A549 (cell line): ENCODE measurements around the gene TTC28. TPM values are rescaled to one million over a fixed set of nuclear protein-coding genes. Genes with fewer than 3 reads are reported as not detected.

ENCODE experiments used
- ATAC-seq, 2 experiments: fragments of 200-7000 bp in 1 of 2; fragments of >200 bp in 1 of 2; cut with Nextera tagmentation in 1 of 2; cut with Tn5 transposase in 1 of 2; 3 replicates each; pipeline versions ENCODE4 v1.8.0 to v1.9.1; 2018 to 2020; ENCODE audit warnings: mild to moderate bottlenecking in 1 of 2, moderate library complexity in 1 of 2
- CTCF ChIA-PET: fragments of 300-600 bp; sonication (Branson Sonifier 250); formaldehyde crosslinking; extraction: SDS; loops from one replicate; lab custom pipeline; 2021; ENCODE audit warnings: antibody characterized with exemption, inconsistent platforms; lab: Yijun Ruan, JAX
- POLR2A ChIA-PET: fragments of 350-600 bp; formaldehyde crosslinking; extraction: SDS; loops from one replicate; lab custom pipeline; 2021; ENCODE audit warnings: antibody characterized with exemption, inconsistent platforms; lab: Yijun Ruan, JAX
- DNase-seq, 2 experiments: peaks; one replicate each; pipeline versions ENCODE4 v3.0.0 to v3.0.0-alpha.2; 2011 to 2016; ENCODE audit warnings: low read depth in 1 of 2, low spot score in 1 of 2
- FAIRE-seq: peaks from 2 replicates; lab custom pipeline; 2011; peaks lifted over from hg19 to GRCh38; lab: Jason Lieb, UNC
- H3K27ac ChIP-seq, 2 experiments: fragments of >200 bp; sonication (Bioruptor Twin); formaldehyde crosslinking; 3 replicates each; pipeline ENCODE4 v1.5.1; 2016 to 2017
- H3K4me1 ChIP-seq: fragments of >200 bp; sonication (Bioruptor Twin); formaldehyde crosslinking; 3 replicates; pipeline ENCODE4 v1.6.1; 2016
- H3K4me2 ChIP-seq: fragments of >200 bp; sonication (Bioruptor Twin); formaldehyde crosslinking; 3 replicates; pipeline ENCODE4 v1.6.1; 2016
- H3K4me3 ChIP-seq: fragments of >200 bp; sonication (Bioruptor Twin); formaldehyde crosslinking; 3 replicates; pipeline ENCODE4 v1.5.1; 2016
- H3K9me3 ChIP-seq: fragments of >200 bp; sonication (Bioruptor Twin); formaldehyde crosslinking; 3 replicates; pipeline ENCODE4 v1.6.1; 2016
- EHF ChIP-seq: fragments of 250-450 bp; sonication (Bioruptor Pico); IDR thresholded peaks from 2 replicates; pipeline ENCODE4 v1.5.0; 2020; ENCODE audit warnings: mild to moderate bottlenecking
- FOSB ChIP-seq: fragments of 250-450 bp; sonication (Bioruptor Pico); IDR thresholded peaks from 2 replicates; pipeline ENCODE4 v1.5.0; 2020; ENCODE audit warnings: mild to moderate bottlenecking, moderate library complexity
- GATA3 ChIP-seq: IDR thresholded peaks from 2 replicates; pipeline ENCODE4 v1.6.1; 2012; ENCODE audit warnings: borderline replicate concordance
- HEYL ChIP-seq: fragments of 250-450 bp; sonication (Bioruptor Pico); IDR thresholded peaks from 2 replicates; pipeline ENCODE4 v1.8.0; 2021; ENCODE audit warnings: mild to moderate bottlenecking, moderate library complexity
- JUN ChIP-seq, 2 experiments: fragments of >200 bp; sonication (Bioruptor Twin); formaldehyde crosslinking; IDR thresholded peaks; 2 replicates in 1 of 2; 3 replicates in 1 of 2; pipeline ENCODE4 v1.6.1; 2016 to 2017
- MAFK ChIP-seq: fragments of 450-650 bp; IDR thresholded peaks from 2 replicates; pipeline ENCODE4 v1.6.1; 2014; ENCODE audit not compliant: partially characterized antibody
- NFE2L2 ChIP-seq: fragments of 150-350 bp; conservative IDR thresholded peaks from 2 replicates; pipeline ENCODE4 v1.6.1; 2014; ENCODE audit warnings: low read length
- NPAS2 ChIP-seq: fragments of 250-450 bp; sonication (Bioruptor Pico); IDR thresholded peaks from 2 replicates; pipeline ENCODE4 v1.8.0; 2022; ENCODE audit warnings: mild to moderate bottlenecking, moderate library complexity, borderline replicate concordance
- POLR2AphosphoS2 ChIP-seq: conservative IDR thresholded peaks from 2 replicates; pipeline ENCODE4 v1.6.1; 2012; ENCODE audit warnings: low read length, improper control_type of control experiment, inconsistent platforms
- RARB ChIP-seq: fragments of 250-450 bp; sonication (Bioruptor Pico); IDR thresholded peaks from 2 replicates; pipeline ENCODE4 v1.8.0; 2021; ENCODE audit warnings: mild to moderate bottlenecking, moderate library complexity
- RNF2 ChIP-seq: fragments of 200-600 bp; sonication (generic); IDR thresholded peaks from 2 replicates; pipeline ENCODE4 v1.6.1; 2016; ENCODE audit warnings: low read depth, mild to moderate bottlenecking, antibody characterized with exemption, moderate library complexity, borderline replicate concordance
- TFCP2L1 ChIP-seq: fragments of 250-450 bp; sonication (Bioruptor Pico); IDR thresholded peaks from 2 replicates; pipeline ENCODE4 v1.5.0; 2021; ENCODE audit warnings: mild to moderate bottlenecking
- ZFP36 ChIP-seq: fragments of 450-650 bp; IDR thresholded peaks from 2 replicates; pipeline ENCODE4 v1.6.1; 2014; ENCODE audit warnings: borderline replicate concordance; ENCODE audit not compliant: partially characterized antibody
- WGBS: methylation state at CpG from one replicate; pipeline ENCODE4 v1.1.6; 2017; ENCODE audit errors: missing lambda C conversion rate; 5-methylcytosine and 5-hydroxymethylcytosine counted together
- polyA plus RNA-seq, 4 experiments: library from polyadenylated mRNA; depleted of rRNA in 3 of 4; stranded (reverse); fragments of >200 nt; fragmentation: RNase III in 1 of 4; extraction: RNeasy Plus Mini Kit Qiagen cat#74134 plus additional on column Dnase treatment in 1 of 4; gene quantifications; 2 replicates in 3 of 4; 3 replicates in 1 of 4; pipeline ENCODE4 v1.2.3, GENCODE V29; 2011 to 2017
- TF ChIP-seq, protein P1 (sequence below): fragments of 250-450 bp; sonication (Bioruptor Pico); IDR thresholded peaks from 2 replicates; pipeline ENCODE4 v1.5.0; 2021; ENCODE audit warnings: mild to moderate bottlenecking, moderate library complexity, borderline replicate concordance
- TF ChIP-seq, protein P2 (sequence below): fragments of >200 bp; sonication (Bioruptor Twin); formaldehyde crosslinking; IDR thresholded peaks from 3 replicates; pipeline ENCODE4 v1.6.1; 2016
- TF ChIP-seq, protein P3 (sequence below): fragments of >200 bp; sonication (Bioruptor Twin); formaldehyde crosslinking; IDR thresholded peaks from 2 replicates; pipeline ENCODE4 v1.6.1; 2016
- TF ChIP-seq, protein P4 (sequence below): IDR thresholded peaks from 2 replicates; pipeline ENCODE4 v1.6.1; 2012; ENCODE audit warnings: low read depth, borderline replicate concordance
- TF ChIP-seq, protein P5 (sequence below): fragments of 250-450 bp; sonication (Bioruptor Pico); IDR thresholded peaks from 2 replicates; pipeline ENCODE4 v1.5.0; 2020; ENCODE audit warnings: low read depth, mild to moderate bottlenecking, moderate library complexity

TTC28 gene
- polyA plus RNA-seq, 2 of the 4 experiments (the other 2 are of a cell fraction) = 2.6 to 3.8 TPM

DNA sequence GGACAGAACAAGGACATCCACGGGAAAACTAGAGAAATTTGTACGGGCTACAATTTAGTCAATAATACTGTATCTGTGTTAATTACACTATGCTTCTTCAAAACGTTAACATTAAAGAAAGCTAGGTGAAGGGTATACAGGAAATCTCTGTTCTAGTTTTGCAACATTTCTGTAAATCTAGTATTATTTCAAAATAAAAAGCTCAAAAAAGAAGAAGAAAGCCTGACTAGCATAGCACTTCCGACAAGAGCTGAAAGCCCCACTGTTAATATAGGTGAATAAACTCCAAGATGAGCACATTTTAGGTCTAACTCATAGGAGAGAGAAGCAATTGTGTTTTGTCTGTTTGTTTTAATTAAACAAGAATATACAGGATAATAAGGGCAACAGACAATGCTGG is 299.7 kb downstream of the TTC28 start:
- FAIRE-seq = no peak
- CTCF ChIA-PET = no interaction called here
- DNase-seq = no peak

DNA sequence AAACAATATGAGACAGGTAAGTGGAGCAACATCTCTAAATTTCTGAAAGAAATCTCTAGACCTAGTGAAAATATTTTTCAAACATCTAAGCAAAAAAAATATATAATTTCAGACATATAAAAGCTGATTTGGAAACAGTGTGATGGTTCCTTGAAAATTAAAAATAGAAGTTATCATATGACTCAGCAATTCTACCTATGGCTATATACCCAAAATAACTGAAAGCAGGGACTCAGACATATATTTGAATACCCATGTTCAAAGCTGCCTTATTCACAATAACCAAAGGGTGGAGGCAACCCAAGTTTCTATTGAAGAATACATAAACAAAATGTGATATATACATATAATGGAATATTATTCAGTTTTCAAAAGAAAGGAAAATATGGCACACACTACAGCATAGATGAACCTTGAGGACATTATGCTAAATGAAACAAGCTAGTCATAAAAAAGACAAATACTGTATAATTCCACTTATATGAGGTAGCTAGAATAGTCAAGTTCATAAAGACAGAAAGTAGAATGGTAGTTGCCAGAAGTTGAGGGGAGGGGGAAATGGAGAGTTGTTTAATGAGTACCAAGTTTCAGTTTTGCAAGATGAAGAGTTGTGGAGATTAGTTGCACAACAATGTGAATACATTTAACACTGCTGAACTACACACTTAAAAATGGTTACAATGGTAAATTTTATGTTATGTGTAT is 300.4 kb downstream of the TTC28 start:
- DNase-seq (no peak), FAIRE-seq (no peak), ATAC-seq (no peak)
- Histone ChIP-seq H3K27ac (peak overlapping the region; percentile 19 to 34; a peak in 2 of 6 replicates), H3K4me3 (no peak overlapping the region), H3K4me1 (peaks cover 31% of the 10 kb centered on the region), H3K4me2 (peak overlapping the region; percentile 27; the same call in 2 of the 3 replicates), H3K9me3 (no peaks in the 10 kb centered on the region)
- ChIA-PET POLR2A (no interaction called here), CTCF (no interaction called here)
- TF ChIP-seq POLR2AphosphoS2 (no peak), FOSB (CRISPR knock-in tag) (no peak), MAFK (peak; percentile 86), NFE2L2 (peak; percentile 59), JUN (IDR thresholded peaks at IDR 0.05) (no peak)
- TF ChIP-seq, protein P1, sequence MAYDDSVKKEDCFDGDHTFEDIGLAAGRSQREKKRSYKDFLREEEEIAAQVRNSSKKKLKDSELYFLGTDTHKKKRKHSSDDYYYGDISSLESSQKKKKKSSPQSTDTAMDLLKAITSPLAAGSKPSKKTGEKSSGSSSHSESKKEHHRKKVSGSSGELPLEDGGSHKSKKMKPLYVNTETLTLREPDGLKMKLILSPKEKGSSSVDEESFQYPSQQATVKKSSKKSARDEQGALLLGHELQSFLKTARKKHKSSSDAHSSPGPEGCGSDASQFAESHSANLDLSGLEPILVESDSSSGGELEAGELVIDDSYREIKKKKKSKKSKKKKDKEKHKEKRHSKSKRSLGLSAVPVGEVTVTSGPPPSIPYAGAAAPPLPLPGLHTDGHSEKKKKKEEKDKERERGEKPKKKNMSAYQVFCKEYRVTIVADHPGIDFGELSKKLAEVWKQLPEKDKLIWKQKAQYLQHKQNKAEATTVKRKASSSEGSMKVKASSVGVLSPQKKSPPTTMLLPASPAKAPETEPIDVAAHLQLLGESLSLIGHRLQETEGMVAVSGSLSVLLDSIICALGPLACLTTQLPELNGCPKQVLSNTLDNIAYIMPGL (CRISPR knock-in tag) = no peak
- TF ChIP-seq, protein P2, sequence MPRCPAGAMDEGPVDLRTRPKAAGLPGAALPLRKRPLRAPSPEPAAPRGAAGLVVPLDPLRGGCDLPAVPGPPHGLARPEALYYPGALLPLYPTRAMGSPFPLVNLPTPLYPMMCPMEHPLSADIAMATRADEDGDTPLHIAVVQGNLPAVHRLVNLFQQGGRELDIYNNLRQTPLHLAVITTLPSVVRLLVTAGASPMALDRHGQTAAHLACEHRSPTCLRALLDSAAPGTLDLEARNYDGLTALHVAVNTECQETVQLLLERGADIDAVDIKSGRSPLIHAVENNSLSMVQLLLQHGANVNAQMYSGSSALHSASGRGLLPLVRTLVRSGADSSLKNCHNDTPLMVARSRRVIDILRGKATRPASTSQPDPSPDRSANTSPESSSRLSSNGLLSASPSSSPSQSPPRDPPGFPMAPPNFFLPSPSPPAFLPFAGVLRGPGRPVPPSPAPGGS = no peak

More for the DNA sequence above, 299.7 kb downstream of the TTC28 start:
- no peak for TF ChIP-seq MAFK
- no peak for TF ChIP-seq GATA3
- no peak for TF ChIP-seq EHF (CRISPR knock-in tag)
- TF ChIP-seq, protein P3, sequence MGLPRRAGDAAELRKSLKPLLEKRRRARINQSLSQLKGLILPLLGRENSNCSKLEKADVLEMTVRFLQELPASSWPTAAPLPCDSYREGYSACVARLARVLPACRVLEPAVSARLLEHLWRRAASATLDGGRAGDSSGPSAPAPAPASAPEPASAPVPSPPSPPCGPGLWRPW = no peak
- TF ChIP-seq, protein P4, sequence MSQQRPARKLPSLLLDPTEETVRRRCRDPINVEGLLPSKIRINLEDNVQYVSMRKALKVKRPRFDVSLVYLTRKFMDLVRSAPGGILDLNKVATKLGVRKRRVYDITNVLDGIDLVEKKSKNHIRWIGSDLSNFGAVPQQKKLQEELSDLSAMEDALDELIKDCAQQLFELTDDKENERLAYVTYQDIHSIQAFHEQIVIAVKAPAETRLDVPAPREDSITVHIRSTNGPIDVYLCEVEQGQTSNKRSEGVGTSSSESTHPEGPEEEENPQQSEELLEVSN = no peak
- no peak for TF ChIP-seq NPAS2 (CRISPR knock-in tag)
- TF ChIP-seq, protein P5, sequence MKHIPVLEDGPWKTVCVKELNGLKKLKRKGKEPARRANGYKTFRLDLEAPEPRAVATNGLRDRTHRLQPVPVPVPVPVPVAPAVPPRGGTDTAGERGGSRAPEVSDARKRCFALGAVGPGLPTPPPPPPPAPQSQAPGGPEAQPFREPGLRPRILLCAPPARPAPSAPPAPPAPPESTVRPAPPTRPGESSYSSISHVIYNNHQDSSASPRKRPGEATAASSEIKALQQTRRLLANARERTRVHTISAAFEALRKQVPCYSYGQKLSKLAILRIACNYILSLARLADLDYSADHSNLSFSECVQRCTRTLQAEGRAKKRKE (CRISPR knock-in tag) = no peak
- TF ChIP-seq TFCP2L1 (CRISPR knock-in tag) = no peak
- TF ChIP-seq RARB (CRISPR knock-in tag) = no peak
- TF ChIP-seq, protein P2 = no peak
- TF ChIP-seq ZFP36 = no peak
- TF ChIP-seq HEYL = no peak
- no peak for TF ChIP-seq RNF2
- no peak overlapping the region for H3K4me3 ChIP-seq
- WGBS = 94% methylated on average over 4 of the region's 4 CpGs
- POLR2A ChIA-PET = no interaction called here
- H3K9me3 ChIP-seq = no peaks in the 10 kb centered on the region
- H3K4me1 ChIP-seq = peaks cover 31% of the 10 kb centered on the region
- H3K27ac ChIP-seq = no peak overlapping the region
- no peak overlapping the region for H3K4me2 ChIP-seq
- no peak for ATAC-seq
